GM10266 (cell line): ENCODE results near the gene AMDHD2.
A peak's percentile ranks its signal among the peaks of the same experiment; 100 is the strongest.

Source experiments
- DNase-seq: peaks from one replicate; pipeline ENCODE4 v3.0.0; 2012; ENCODE audit errors: extremely low spot score
- TF ChIP-seq, protein P1 (sequence below): IDR thresholded peaks from 2 replicates; pipeline ENCODE4 v1.5.1; 2012; ENCODE audit warnings: mild to moderate bottlenecking, low read depth; ENCODE audit not compliant: control insufficient read depth, insufficient read depth; ENCODE audit errors: missing control alignments

Gene AMDHD2

GRCh38 chr16:2528161-2529060 is 8.2 kb downstream of the AMDHD2 start:
- no peak for DNase-seq
- TF ChIP-seq, protein P1, sequence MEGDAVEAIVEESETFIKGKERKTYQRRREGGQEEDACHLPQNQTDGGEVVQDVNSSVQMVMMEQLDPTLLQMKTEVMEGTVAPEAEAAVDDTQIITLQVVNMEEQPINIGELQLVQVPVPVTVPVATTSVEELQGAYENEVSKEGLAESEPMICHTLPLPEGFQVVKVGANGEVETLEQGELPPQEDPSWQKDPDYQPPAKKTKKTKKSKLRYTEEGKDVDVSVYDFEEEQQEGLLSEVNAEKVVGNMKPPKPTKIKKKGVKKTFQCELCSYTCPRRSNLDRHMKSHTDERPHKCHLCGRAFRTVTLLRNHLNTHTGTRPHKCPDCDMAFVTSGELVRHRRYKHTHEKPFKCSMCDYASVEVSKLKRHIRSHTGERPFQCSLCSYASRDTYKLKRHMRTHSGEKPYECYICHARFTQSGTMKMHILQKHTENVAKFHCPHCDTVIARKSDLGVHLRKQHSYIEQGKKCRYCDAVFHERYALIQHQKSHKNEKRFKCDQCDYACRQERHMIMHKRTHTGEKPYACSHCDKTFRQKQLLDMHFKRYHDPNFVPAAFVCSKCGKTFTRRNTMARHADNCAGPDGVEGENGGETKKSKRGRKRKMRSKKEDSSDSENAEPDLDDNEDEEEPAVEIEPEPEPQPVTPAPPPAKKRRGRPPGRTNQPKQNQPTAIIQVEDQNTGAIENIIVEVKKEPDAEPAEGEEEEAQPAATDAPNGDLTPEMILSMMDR, result no peak

DNA sequence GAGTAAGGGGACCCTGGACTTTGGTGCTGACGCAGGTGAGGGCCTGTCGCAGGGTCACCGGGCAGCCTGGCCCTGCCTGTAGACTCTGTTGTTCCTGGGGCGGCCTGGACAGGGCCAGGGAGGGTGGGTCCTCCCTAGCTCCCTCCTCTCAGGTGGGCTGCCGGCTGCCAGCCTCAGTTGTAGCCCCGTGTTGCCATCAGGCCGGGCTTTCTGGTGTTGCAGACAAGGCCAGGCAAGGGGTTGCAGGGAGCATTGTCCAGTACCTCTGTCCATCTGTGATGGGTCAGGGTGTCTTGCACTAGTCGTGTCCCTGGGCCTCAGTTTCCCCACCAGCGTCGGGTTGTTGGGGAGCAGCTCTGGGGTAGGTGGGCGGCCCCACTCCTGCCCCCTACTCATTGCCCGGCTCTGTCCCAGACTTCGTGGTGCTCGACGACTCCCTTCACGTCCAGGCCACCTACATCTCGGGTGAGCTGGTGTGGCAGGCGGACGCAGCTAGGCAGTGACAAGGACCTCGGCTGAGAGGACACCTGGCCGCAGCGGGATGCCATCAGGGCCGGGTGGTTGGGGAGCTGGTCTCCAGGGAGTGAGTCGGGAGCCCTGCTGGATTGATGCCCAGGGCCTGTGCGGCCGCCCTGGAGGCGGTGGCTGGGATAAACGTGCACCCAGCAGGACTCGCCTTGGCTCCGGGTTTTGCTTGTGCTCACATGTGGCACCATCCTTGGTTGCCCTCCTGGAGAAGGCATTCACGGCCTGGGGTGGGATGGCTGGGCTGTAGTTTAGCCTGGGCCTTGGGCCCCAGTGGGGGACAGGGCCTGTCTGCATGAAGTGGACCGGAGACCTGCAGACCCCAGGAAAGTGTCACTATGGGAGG is 9.1 kb downstream of the AMDHD2 start:
- DNase-seq, result no peak
- TF ChIP-seq, protein P1, result no peak

DNA sequence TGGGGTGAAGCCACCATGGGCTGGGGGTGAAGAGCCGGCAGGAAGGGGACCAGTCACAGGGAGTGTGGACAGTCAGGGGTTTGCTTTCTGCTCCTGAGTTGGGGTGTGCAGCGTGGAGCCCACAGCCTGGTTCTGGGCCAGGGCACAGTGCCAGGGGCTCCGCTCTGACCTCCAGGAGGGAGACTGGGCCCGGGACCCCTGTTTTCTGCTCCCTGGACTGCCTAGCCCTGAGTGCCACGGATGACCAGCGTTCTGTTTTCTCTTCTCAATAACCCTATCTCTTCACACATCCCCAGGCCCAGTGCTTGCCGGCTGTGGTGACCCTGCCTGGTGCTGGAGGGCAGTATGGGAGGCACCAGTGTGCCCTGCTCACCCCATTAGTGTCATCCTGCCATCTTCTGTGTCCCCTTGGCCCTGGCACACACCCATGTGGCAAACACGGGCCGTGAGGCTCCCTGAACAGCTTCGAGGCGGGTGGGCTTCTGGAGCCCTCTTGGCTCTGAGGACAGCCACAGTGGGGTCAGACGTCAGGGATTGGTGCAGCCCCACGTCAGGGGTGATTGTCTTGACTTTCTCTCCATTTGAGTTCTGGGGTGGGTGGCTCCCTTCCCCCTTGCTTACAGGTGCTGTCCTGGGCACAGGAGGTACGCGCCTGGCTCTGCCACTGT is 9.9 kb downstream of the AMDHD2 start:
- TF ChIP-seq, protein P1, result no peak
- DNase-seq, result no peak

DNA sequence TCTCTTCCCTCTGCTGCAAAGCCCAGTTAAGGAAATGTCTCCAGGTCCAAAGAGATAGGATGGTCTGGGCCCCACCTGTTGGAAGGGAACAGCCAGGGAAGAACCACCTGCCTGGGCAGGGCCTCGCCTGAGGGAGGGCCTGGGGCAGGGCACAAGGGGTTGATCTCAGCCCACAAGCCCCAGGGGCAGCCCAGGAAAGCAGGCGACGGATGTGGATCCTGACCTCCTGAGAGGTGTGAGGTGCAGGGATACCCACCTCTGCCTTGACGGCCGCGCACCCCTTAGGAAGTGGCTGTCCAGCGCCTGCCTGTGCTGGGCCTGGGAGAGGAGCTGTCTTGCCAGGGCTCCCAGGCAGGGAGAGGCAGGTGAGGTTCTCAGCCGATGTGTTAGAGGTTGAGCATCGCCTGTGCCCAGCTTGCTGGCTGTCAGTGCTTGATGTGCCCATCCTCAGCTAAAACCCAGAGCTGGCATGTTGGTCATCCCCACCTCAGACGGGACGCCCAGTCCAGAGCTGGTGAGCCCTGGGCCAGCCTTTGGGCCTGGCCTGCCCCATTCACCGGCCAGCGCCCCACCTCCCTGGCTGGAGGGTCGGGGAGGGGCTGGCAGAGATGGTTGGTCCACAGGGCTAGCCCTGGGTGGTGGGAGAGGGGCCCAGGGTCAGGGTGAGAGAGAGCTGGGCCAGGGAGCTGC is 10.6 kb downstream of the AMDHD2 start:
- TF ChIP-seq, protein P1, result no peak
- DNase-seq, result no peak

GRCh38 chr16:2531371-2531695 is 11.2 kb downstream of the AMDHD2 start, which contains the start of gene CEMP1:
Gene CEMP1, minus strand, starts transcription at chr16:2531408. Its CDS starts 335 bp downstream, at chr16:2531073.
- DNase-seq, result no peak
- TF ChIP-seq, protein P1, result no peak

- TF ChIP-seq, protein P1, result no peak
- DNase-seq, result peak; percentile 98
These were observed 11.7 kb downstream of the AMDHD2 start for GRCh38 chr16:2531696-2532493.
